ENCODE measurements around the gene UBE2Q2.
"Not testable (repeated sequence)": the region's sequence is repeated elsewhere in the genome, so short reads cannot be mapped to it uniquely, and the experiment has no call there.

Gene UBE2Q2

DNA sequence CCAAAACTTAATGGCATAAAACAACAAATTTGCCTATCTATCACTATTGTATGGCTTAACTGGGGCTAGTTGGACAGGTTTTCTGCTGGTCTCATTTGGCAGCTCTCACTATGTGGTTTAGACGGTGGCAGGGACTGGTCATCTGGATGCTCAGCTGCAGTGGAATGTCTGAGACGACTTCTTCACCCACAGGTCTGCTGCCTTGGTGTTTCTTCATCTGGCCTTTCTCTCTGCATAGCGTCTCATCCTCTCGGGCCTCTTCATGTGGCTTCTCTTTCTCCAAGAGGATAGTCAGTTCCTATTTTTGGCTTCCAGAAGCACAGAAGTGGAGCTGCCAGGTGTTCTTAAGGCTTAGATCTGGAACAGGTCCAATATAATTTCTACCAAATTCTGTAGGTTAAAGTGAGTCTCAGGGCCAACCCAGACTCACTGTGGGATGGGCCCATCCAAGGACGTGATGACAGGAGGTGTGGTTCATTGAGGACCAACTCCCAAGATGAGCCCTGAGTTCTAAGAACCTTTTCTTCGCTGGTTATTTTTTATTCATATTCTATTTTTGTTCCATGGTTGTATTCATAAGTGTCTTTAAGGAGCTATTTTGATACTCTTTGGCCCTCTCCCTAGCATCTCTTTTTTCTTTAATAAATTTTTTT, 18.6 kb downstream of the UBE2Q2 start:
- no peak for DNase-seq (ENCODE audit: low spot score)
- no peak for TF ChIP-seq CTCF (IDR thresholded peaks at IDR 0.05; ENCODE audit: extremely low read depth, missing control alignments)

DNA sequence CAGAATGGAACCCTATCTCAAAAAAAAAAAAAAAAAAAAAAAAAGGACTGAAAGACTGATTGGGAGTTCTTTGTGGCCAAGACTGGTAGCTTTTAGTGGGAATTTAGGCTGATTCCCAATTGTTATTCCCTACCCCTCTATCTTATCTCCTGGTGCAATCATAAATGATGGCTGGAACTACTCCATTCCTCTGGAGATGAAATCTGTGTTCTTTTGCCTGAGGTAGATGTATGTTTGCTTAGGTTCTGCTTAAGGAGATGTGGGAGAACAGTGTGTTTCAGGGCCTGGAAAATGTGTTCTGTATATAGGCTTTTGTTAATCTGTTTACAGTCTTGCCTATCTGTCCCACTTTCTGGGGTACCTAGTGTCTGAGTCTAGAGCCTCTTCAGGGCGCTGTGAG, 19.5 kb downstream of the UBE2Q2 start:
- no peak for DNase-seq (ENCODE audit: low spot score)
- TF ChIP-seq CTCF (IDR thresholded peaks at IDR 0.05; ENCODE audit: extremely low read depth, missing control alignments), result no peak

- TF ChIP-seq CTCF (IDR thresholded peaks at IDR 0.05; ENCODE audit: extremely low read depth, missing control alignments), result no peak
- no peak for DNase-seq (ENCODE audit: low spot score)
These were observed 21.2 kb downstream of the UBE2Q2 start for GRCh38 chr15:75864213-75865059.

DNA sequence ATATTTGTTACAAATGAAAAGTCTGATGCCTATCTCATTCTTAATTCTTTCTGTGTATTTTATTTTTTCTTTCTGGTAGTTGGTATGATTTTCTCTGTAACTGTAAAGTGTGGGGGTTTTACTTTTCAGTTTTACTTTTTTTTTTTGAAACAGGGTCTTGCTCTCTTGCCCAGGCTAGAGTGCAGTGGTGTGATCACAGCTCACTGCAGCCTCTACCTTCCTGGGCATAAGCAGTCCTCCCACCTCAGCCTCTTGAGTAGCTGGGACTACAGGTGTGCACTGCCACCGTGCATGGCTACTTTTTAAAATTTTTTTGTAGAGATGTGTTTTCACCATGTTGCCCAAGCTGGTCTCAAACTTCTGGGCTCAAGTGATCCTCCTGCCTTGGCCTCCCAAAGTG, 22.8 kb downstream of the UBE2Q2 start:
- DNase-seq (ENCODE audit: low spot score), result not testable (repeated sequence)

GRCh38 chr15:75866916-75867315, 23.7 kb downstream of the UBE2Q2 start:
- no peak for TF ChIP-seq CTCF (IDR thresholded peaks at IDR 0.05; ENCODE audit: extremely low read depth, missing control alignments)
- DNase-seq (ENCODE audit: low spot score), result no peak

- no peak for TF ChIP-seq CTCF (IDR thresholded peaks at IDR 0.05; ENCODE audit: extremely low read depth, missing control alignments)
- no peak for DNase-seq (ENCODE audit: low spot score)
These were observed 24.2 kb downstream of the UBE2Q2 start for GRCh38 chr15:75867449-75867848.

DNA sequence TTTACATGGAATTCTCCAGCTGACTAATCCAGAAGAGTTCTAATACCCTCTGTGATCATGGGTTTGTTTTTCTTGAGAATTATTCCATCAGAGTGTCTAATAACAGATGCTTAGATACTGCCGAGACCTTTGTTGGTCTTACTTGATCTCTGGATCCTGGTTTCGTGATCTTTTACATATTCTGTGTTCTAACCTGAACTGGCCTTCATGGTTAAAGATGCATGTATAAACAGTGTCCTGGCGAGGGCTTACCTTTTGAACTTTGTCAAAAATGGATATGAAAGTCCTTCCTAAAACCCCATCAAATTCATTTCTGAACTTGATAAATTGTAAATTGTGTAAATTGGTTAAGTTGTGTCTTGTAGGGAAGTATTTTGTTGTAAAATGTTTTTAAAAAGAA, 24.8 kb downstream of the UBE2Q2 start:
- no peak for TF ChIP-seq CTCF (IDR thresholded peaks at IDR 0.05; ENCODE audit: extremely low read depth, missing control alignments)
- DNase-seq (ENCODE audit: low spot score), result no peak

All from GM20000 (cell line).